Left cardiac atrium (tissue), 4 donors: ENCODE results near the gene CDH26. TPM values are rescaled to one million over a fixed set of nuclear protein-coding genes. Genes with fewer than 3 reads are reported as not detected.

ENCODE experiments used
- ATAC-seq, 2 donors: fragments of 200-7000 bp; cut with Tn5 transposase; one replicate each; pipeline ENCODE4 v1.9.1; 2020; ENCODE audit warnings: mild to moderate bottlenecking in 2 of 2, moderate library complexity in 2 of 2
- DNase-seq: peaks from one replicate; pipeline ENCODE4 v3.0.0-alpha.2; 2020
- intact Hi-C, 2 donors: fragments of 100-400 bp; cut with DNase I; formaldehyde crosslinking; loops; one replicate each; pipeline versions ENCODE4 v1.14.1 to v1.15.1; 2022 to 2023
- total RNA-seq, 2 donors: library from RNA; stranded (reverse); fragmentation: NEBNext Ultra II Directional; extraction: Animal tissue kit (Norgen Biotek cat#: 25700); gene quantifications; one replicate each; pipeline ENCODE4 v1.2.1, GENCODE V29; 2021
- donor health status: DM: no; HTN: yes; CAD: no.
- donor health status: DM: no; HTN: yes; CAD: no; lungs with severe emphysema.
- donor health status: DM: yes; HTN: yes; CAD: no.
- donor health status: Dilated cardiomyopathy.

CDH26 gene
- total RNA-seq, 2 donors from 2014 or later = 0.84 to 1.4 TPM

- intact Hi-C loops = no loop called here
- DNase-seq (no peak), ATAC-seq (peak; percentile 38 to 73)
Measured at GRCh38 chr20:60007464-60007863, 49.2 kb downstream of the CDH26 start.

GRCh38 chr20:60008130-60008808 is 50.0 kb downstream of the CDH26 start:
- ATAC-seq = peak; percentile 12 to 29
- intact Hi-C loops = no loop called here
- no peak for DNase-seq

- DNase-seq (no peak), ATAC-seq (no peak)
- intact Hi-C loops = no loop called here
Measured at GRCh38 chr20:60009318-60009717, 51.1 kb downstream of the CDH26 start.

GRCh38 chr20:60009826-60010616 is 51.8 kb downstream of the CDH26 start:
- no peak for ATAC-seq
- no peak for DNase-seq
- intact Hi-C loops = no loop called here

- intact Hi-C loops = no loop called here
- ATAC-seq (no peak), DNase-seq (no peak)
Measured at GRCh38 chr20:60010689-60011458, 52.7 kb downstream of the CDH26 start.

- intact Hi-C loops = no loop called here
- DNase-seq (no peak), ATAC-seq (no peak)
Measured at GRCh38 chr20:60011512-60012507, 53.6 kb downstream of the CDH26 start.

GRCh38 chr20:60013296-60014139 is 55.3 kb downstream of the CDH26 start:
- ATAC-seq (no peak), DNase-seq (no peak)
- intact Hi-C loops = no loop called here

- no peak for DNase-seq
- ATAC-seq = no peak
- intact Hi-C loops = no loop called here
Measured at GRCh38 chr20:60016406-60016805, 58.2 kb downstream of the CDH26 start.

GRCh38 chr20:60020251-60020650 is 62.0 kb downstream of the CDH26 start:
- ATAC-seq (no peak), DNase-seq (no peak)
- intact Hi-C loops = no loop called here

GRCh38 chr20:60021104-60021503 is 62.9 kb downstream of the CDH26 start:
- intact Hi-C loops = no loop called here

GRCh38 chr20:60022849-60023248 is 64.6 kb downstream of the CDH26 start:
- no peak for DNase-seq
- intact Hi-C loops = no loop called here
- no peak for ATAC-seq

More at GRCh38 chr20:60021104-60021503, 62.9 kb downstream of the CDH26 start:
- no peak for ATAC-seq
- DNase-seq = no peak

- intact Hi-C loops = no loop called here
- DNase-seq = no peak
- no peak for ATAC-seq
Measured at GRCh38 chr20:60024245-60024644, 66.0 kb downstream of the CDH26 start.

GRCh38 chr20:60024801-60025200 is 66.6 kb downstream of the CDH26 start:
- DNase-seq = no peak
- ATAC-seq = no peak
- intact Hi-C loops = no loop called here

GRCh38 chr20:60026010-60026409 is 67.8 kb downstream of the CDH26 start:
- DNase-seq (no peak), ATAC-seq (no peak)
- intact Hi-C loops = no loop called here

GRCh38 chr20:60030471-60030870 is 72.2 kb downstream of the CDH26 start:
- DNase-seq = no peak
- intact Hi-C loops = no loop called here
- no peak for ATAC-seq

- intact Hi-C loops = no loop called here
- no peak for ATAC-seq
- no peak for DNase-seq
Measured at GRCh38 chr20:60031107-60031506, 72.9 kb downstream of the CDH26 start.

- intact Hi-C loops = no loop called here
Measured at GRCh38 chr20:60034231-60035110, 76.2 kb downstream of the CDH26 start.

More at GRCh38 chr20:60034231-60035110, 76.2 kb downstream of the CDH26 start:
- DNase-seq = peak; percentile 30
- ATAC-seq = peak; percentile 87 to 88
